ENCODE results near the gene SLC25A41.

The SLC25A41 gene

DNA sequence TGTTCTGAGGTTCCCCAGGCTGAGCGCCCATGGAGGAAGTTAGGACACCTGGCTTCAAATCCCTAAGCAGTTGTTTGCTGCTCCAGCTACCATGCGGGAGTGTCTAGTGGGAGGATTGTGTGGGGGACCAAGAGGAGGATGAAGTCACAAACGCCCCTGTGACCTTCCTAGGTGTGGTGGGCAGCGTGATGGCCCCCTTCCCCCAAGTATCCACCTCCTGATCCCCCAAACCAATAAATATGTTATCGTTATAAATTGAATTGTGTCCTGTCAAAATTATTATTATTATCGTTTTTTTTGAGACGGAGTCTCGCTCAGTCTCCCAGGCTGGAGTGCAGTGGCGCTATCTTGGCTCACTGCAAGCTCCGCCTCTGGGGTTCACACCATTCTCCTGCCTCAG, at the start of gene SLC25A41:
Gene SLC25A41, minus strand, starts transcription at position 101 of the 400 bp plus-strand sequence. Its CDS starts 70 bp downstream, at position 31.
- DNase-seq: no peak

DNA sequence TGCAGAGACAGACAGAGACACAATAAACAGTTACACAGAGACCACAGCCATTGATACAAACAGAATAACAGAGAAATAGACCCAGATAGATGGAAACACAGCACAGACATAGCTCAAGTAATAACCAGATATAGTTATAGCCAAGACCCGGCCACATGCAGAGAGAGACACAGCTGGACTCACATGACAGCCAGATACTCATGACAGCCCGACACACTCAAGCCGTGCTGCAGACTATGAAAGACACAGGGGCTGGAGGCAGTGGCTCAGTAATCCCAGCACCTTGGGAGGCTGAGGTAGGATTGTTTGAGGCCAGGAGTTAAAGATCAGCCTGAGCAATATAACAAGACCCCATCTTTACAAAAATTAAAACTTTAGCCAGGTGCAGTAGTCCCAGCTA, 49.7 kb upstream of the SLC25A41 start:
- no peak for DNase-seq

- no peak for DNase-seq
Measured at GRCh38 chr19:6482343-6482686, 48.8 kb upstream of the SLC25A41 start.

- peak; percentile 81 for DNase-seq
Measured at GRCh38 chr19:6481541-6482342, 48.2 kb upstream of the SLC25A41 start, which contains the start of gene DENND1C. Gene DENND1C (minus strand): TSS chr19:6481787. CDS start chr19:6481695, 92 bp downstream.

DNA sequence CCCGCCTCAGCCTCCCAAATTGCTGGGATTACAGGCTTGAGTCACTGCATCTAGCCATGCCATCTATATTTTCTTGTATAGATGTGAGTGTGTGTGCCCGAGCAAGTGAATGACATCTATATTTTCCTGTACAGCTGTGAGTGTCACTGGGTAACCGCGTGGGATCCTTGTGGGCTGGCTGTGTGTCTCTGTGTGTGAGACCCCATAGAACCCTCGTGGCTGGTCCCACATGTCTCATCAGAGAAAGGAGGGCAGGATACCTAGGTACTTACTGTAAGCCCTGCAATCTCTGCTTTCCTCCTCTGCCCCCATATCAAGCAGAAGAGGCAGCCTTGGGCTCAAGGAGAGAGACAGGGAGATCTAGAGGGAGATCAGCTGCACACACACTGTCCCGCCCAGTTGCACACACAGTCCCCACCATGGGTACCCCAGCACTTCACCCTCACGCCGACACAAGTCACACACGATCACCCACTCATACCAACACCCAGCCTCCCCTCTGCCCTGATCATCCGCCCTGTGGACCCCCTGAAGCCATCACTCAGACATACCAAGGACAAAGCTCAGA, 47.4 kb upstream of the SLC25A41 start:
- DNase-seq: no peak

- DNase-seq: no peak
Measured at GRCh38 chr19:6479836-6480398, 46.4 kb upstream of the SLC25A41 start.

- no peak for DNase-seq
Measured at GRCh38 chr19:6478815-6479214, 45.3 kb upstream of the SLC25A41 start.

- DNase-seq: no peak
Measured at GRCh38 chr19:6476896-6477431, 43.4 kb upstream of the SLC25A41 start.

GRCh38 chr19:6476155-6476895, 42.8 kb upstream of the SLC25A41 start:
- peak; percentile 93 for DNase-seq

- DNase-seq: no peak
Measured at GRCh38 chr19:6475321-6476108, 42.0 kb upstream of the SLC25A41 start.

DNA sequence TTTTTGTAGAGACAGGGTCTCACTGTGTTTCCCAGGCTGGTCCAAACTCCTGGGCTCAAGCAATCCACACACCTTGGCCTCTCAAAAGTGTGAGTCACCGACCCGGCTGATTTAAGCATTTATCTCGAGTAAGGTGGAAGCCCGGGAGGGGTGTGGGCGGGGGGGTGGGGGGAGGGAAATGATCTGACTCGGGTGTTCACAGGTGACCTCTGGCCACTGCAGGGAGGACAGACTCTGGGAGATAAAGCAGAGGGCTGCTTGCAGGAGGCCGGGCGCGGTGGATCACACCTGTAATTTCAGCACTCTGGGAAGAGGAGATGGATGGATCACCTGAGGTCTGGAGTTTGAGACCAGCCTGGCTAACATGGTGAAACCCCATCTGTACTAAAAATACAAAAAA, 40.1 kb upstream of the SLC25A41 start:
- DNase-seq: no peak

DNA sequence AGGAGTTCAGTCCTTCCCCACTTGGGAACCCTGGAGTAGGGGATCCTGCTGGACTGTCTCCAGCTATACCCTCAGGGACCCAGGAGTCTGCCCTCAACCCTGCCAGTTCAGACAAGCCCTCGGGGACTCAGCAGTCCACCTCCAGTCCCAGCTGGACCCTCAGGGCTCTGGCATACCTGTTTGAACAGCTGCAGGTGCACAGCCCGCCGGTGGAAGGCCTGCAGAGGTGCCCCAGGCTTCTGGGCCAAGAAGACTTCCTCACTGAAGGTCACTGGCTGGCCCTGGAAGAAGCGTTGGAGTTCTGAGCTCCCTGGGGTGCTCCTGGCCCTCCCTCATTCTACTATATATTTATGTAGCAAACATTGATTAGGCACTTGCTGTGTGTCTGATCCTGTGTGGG, 39.1 kb upstream of the SLC25A41 start:
- no peak for DNase-seq

DNA sequence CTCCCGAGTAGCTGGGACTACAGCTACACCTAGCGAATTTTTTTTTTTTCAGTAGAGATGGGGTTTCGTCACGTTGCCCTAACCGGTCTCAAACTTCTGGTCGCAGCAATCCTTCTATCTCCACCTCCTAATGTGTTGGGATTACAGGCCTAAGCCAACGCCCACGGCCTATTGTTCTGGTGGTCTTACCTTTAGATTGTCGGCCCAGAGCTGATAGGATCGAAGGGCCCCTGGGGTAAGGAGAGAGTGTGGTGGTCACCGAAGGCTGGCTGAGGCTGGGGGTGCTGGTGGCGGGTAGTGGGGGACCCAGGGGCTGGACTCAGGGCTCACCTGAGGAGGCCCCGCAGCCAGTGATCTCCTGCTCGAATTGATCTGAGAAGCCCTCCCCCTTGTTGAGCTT, 37.5 kb upstream of the SLC25A41 start:
- no peak for DNase-seq

GRCh38 chr19:6470173-6470572, 36.6 kb upstream of the SLC25A41 start:
- DNase-seq: no peak

DNA sequence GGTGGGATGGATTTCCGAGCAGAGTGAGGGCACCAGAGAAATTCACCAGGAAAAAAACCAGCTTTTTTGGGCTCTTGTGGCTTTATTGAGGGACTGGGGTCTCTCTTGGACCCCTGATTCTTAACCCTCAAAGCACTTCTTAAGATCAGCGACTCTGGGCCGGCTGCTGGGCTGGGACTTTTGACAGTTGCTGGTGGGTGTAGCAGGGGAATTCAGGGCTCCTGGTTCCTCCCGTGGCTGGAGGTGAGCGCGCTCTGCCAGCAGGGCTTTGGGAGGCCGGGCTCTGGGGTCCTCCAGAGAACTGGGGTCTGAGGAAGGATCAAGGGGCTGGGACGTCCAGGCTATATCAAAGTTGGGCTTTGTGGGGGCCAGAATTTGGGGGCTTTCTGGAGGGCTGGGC, 33.8 kb upstream of the SLC25A41 start:
- no peak for DNase-seq

GRCh38 chr19:6466526-6467248, 33.1 kb upstream of the SLC25A41 start:
- no peak for DNase-seq

DNA sequence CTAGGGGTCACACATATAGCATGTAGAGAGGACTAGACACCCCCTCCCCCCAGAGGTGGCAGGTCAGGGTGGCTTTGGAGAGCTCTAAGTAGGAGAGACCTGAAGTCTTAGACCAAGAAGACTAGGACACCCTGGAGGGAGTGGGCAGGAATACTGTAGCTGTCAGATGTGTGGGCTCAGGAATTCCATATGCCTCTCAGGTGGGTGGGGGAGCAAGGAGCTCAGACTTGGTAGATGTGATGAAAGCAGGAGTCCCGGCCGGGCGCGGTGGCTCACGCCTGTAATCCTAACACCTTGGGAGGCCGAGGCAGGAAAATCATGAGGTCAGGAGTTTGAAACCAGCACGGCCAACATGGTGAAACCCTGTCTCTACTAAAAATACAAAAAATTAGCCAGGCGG, 32.1 kb upstream of the SLC25A41 start:
- no peak for DNase-seq

DNA sequence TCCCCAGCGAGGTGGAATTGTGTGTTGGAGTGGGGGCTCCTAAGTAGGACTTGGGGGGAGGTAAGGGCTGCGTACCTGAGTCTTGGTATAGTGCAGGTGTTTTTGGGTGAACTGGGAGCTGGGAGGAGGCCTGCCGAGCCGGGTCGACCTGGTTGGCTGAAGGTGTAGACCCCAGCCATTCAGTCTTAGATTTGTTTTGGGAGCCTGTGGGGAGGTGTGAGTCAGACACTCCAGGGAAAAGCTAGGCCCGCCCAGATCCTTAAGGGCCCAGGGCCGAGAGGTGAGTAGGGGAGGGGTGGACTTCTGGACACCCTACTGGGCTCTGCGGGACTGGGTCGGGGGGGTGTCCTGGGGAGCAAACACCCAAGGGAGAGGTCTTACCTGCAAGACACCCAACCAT, 31.4 kb upstream of the SLC25A41 start:
- no peak for DNase-seq

- DNase-seq: no peak
Measured at GRCh38 chr19:6464070-6464873, 30.7 kb upstream of the SLC25A41 start, which contains the start of gene CRB3. Gene CRB3 (plus strand): TSS chr19:6464271. CDS start chr19:6464702, 431 bp downstream.

GRCh38 chr19:6460099-6460884, 26.7 kb upstream of the SLC25A41 start:
- DNase-seq: peak; percentile 97
